Fibroblast of skin of scalp (primary cell): ENCODE measurements around the gene NINJ1.

ENCODE experiments used
- DNase-seq: peaks from one replicate; pipeline ENCODE4 v3.0.0-alpha.2; 2013

Gene NINJ1

GRCh38 chr9:93086447-93087224, 47.4 kb downstream of the NINJ1 start:
- DNase-seq = no peak

GRCh38 chr9:93085676-93086075, 48.4 kb downstream of the NINJ1 start:
- DNase-seq = no peak

- DNase-seq = no peak
Observed at GRCh38 chr9:93084471-93084881, 49.6 kb downstream of the NINJ1 start.

- no peak for DNase-seq
Observed at GRCh38 chr9:93083592-93084470, 50.2 kb downstream of the NINJ1 start.

- no peak for DNase-seq
Observed at GRCh38 chr9:93082841-93083411, 51.1 kb downstream of the NINJ1 start.

- no peak for DNase-seq
Observed at GRCh38 chr9:93081931-93082330, 52.1 kb downstream of the NINJ1 start.

- no peak for DNase-seq
Observed at GRCh38 chr9:93081081-93081529, 52.9 kb downstream of the NINJ1 start.

- DNase-seq = no peak
Observed at GRCh38 chr9:93080406-93080805, 53.6 kb downstream of the NINJ1 start.

- DNase-seq = no peak
Observed at GRCh38 chr9:93079371-93079770, 54.7 kb downstream of the NINJ1 start.

GRCh38 chr9:93077811-93078210, 56.2 kb downstream of the NINJ1 start:
- no peak for DNase-seq

- no peak for DNase-seq
Observed at GRCh38 chr9:93077367-93077766, 56.7 kb downstream of the NINJ1 start.

GRCh38 chr9:93076792-93077128, 57.3 kb downstream of the NINJ1 start:
- DNase-seq = no peak

- no peak for DNase-seq
Observed at GRCh38 chr9:93076101-93076791, 57.8 kb downstream of the NINJ1 start.

GRCh38 chr9:93072383-93072795, 61.7 kb downstream of the NINJ1 start:
- no peak for DNase-seq
